ENCODE results near the gene CD79A. TPM values are rescaled to one million over a fixed set of nuclear protein-coding genes. Genes with fewer than 3 reads are reported as not detected.
"Not testable (repeated sequence)": the region's sequence is repeated elsewhere in the genome, so short reads cannot be mapped to it uniquely, and the experiment has no call there.

Gene CD79A
- total RNA-seq, 2 donors from 2014 or later: 3.3 to 7.0 TPM

- ATAC-seq: no peak
- H3K9me3 Mint-ChIP-seq: no peaks in the 10 kb centered on the region
- no peak for DNase-seq (ENCODE audit: low spot score in 2 of 2)
- H3K36me3 Mint-ChIP-seq: peaks cover 4 to 20% of the 10 kb centered on the region in 2 donors
- peak overlapping the region; percentile 61 to 82 for H3K27ac Mint-ChIP-seq
Measured at GRCh38 chr19:41906916-41907680, 30.0 kb downstream of the CD79A start.

GRCh38 chr19:41907994-41908615, 31.0 kb downstream of the CD79A start:
- ATAC-seq (no peak), DNase-seq (ENCODE audit: low spot score in 2 of 2) (no peak)
- peaks cover 4 to 19% of the 10 kb centered on the region in 2 donors for H3K36me3 Mint-ChIP-seq

DNA sequence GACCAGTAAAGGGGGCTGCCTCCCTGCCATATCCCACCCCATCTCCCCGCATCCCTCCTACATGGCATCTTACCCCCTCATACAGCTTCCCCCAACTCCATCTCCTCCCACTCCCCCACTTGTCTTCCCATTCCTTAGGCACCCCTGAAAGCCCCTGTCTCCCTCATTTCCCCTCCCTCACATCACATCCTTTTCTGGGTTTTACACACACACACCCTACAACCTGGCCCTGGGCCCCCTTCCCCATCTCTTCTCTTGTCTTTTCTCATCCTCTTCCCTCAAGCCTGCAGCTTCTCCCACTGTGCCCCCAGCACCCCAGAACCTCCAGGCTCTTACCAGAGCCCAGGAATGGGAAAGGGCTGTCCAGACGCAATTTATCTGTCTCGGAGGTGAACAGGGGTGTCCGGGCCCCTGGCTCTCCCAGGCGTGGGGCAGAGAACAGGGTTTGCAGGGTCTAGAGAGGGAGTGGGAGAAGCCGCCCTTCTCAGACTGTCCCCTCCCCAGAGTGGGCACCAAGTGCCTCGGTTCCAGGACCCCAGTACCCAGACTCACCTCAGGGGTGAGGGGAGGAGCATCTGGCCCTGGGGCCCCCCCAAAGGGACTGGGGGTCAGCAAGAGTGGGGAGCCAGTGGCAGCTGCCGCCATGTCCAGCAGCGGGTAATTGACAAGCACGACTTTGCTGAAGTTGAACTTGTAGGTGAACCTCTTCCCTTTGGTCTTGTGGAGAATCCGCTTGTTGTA, 31.8 kb downstream of the CD79A start:
- ATAC-seq (no peak), DNase-seq (ENCODE audit: low spot score in 2 of 2) (no peak)
- Mint-ChIP-seq H3K27ac (peak overlapping the region in 1 of 2 donors; percentile 79), H3K36me3 (peaks cover 4 to 14% of the 10 kb centered on the region in 2 donors), H3K9me3 (no peaks in the 10 kb centered on the region)

More at GRCh38 chr19:41907994-41908615, 31.0 kb downstream of the CD79A start:
- Mint-ChIP-seq H3K27ac (no peak overlapping the region), H3K9me3 (no peaks in the 10 kb centered on the region)

GRCh38 chr19:41909706-41910105, 32.6 kb downstream of the CD79A start:
- DNase-seq (ENCODE audit: low spot score in 2 of 2): no peak
- ATAC-seq: no peak
- Mint-ChIP-seq H3K36me3 (peaks cover 4 to 7% of the 10 kb centered on the region in 2 donors), H3K27ac (no peak overlapping the region), H3K9me3 (no peaks in the 10 kb centered on the region)

GRCh38 chr19:41910240-41910991, 33.3 kb downstream of the CD79A start:
- no peak for DNase-seq (ENCODE audit: low spot score in 2 of 2)
- H3K9me3 Mint-ChIP-seq: no peaks in the 10 kb centered on the region
- H3K36me3 Mint-ChIP-seq: peaks cover 4 to 5% of the 10 kb centered on the region in 2 donors
- peak overlapping the region; percentile 1 to 7 for H3K27ac Mint-ChIP-seq
- ATAC-seq: peak; percentile 3 to 5

DNA sequence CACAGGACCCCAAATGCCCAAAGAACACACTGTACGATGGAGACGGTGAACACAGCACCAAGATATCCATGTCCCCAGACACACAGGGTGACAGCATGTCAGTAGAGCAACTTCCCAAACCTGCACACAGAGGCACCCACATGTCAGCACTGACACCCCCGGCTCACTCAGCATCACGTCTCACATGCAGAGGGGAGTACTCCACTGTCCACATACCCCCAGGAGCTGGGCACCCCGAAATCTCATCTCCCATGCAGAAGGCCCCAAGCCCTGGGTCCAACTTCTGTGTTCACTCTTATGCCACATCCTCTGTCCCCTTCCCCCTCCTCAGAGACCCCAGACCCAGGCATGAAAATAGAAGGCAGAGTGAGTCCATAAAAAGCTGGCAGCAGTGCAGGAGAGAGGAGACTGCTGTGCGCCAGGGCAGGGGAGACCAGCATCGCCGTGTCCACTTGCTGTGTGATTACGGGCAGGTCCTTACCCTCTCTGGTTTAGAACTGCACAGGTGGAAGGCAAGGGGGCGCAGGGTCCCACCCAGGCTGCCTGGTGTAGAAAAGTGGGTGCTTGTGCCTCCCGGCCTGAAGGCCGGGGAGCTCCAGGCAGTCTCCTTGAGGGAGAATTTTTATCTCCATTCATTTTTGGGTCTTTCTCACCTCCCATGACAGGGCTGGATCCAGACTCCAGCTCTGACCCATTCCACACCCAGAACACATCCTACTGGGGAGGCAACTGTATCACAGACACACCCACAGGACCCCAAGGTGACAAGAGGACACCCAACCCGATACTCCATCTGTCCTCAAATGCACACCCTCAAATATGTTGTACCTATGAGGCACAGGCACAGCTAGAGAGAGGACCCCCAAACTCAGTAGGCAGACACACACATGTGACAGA, 34.2 kb downstream of the CD79A start:
- Mint-ChIP-seq H3K36me3 (peaks cover 0 to under 1% of the 10 kb centered on the region in 2 donors), H3K27ac (peak overlapping the region; percentile 1 to 24), H3K9me3 (no peaks in the 10 kb centered on the region)
- ATAC-seq (peak; percentile 7 to 14), DNase-seq (ENCODE audit: low spot score in 2 of 2) (no peak)

DNA sequence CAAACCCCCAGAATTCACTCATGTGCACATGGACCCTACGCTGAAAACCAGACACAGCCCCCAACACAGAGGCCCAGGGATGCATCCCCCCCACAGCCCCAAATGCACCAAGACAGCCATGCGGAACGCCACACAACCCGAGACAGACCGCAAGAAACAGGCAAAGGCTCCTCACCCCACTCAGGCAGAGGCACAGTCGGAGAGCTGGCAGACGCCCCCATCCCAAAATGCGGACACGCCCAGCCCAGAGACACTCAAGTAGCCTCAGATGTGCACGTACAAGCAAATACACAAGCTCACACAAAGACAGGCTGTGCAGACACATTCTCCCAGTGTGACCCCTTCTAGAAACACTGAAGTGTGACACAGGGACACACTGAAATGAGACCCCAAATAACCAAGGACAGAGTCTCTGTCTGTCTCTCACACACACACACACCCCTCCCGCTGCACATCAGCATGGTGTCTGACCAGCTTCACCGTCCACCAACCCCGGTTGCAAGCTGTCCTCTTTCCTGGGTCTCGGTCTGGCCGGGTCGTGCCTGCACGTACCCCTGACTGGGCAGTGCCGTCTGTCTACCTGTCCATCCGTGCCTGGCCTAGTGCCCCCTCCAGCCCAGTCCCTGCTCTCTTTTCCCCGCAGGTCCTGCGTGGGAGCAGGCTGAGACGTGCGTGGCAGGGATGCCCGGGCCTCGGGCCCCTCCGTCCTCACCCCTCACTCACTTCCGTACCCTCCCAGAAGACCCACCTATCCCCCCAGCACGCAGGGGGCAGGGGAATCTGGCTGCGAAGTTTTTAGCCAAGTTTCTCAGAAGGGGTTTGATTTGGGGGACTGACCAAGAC, 35.0 kb downstream of the CD79A start:
- H3K27ac Mint-ChIP-seq: peak overlapping the region in 1 of 2 donors; percentile 61
- H3K36me3 Mint-ChIP-seq: no peaks in the 10 kb centered on the region
- no peaks in the 10 kb centered on the region for H3K9me3 Mint-ChIP-seq
- DNase-seq (ENCODE audit: low spot score in 2 of 2) (no peak), ATAC-seq (peak in 1 of 2 donors; percentile 4)

DNA sequence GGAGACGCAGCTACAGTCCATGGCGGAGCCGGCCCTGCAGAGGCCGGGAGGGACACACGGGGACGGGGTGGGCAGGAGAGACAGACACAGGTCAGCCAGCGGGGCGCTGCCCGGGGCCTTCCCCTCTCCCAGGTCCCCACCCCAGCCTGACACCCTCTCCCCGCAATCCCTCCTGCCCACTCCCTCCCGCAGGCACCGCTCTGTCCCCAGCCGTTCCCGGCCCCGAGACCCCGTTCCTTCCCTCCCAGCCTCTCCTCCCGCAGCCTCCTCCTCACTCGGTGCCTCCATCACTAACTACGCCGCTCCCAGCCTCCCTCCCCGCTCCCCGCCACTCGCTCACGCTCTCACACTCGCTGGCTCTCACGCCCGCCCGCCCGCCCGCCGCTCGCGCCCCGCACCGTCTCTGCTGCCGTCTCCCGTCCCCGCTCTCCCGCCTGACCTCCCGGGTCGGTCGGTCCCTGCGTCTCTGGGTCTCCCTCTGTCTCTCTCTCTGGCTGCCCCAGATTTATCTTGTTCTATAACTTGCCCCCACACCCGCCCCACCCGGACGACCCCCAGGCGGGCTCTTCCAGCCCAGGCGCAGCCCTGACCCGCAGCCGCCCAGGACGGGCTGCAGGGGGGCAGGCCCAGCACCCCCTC, 35.9 kb downstream of the CD79A start:
- DNase-seq (ENCODE audit: low spot score in 2 of 2): no peak
- H3K9me3 Mint-ChIP-seq: no peaks in the 10 kb centered on the region
- ATAC-seq: peak; percentile 19 to 25
- no peaks in the 10 kb centered on the region for H3K36me3 Mint-ChIP-seq
- no peak overlapping the region for H3K27ac Mint-ChIP-seq

DNA sequence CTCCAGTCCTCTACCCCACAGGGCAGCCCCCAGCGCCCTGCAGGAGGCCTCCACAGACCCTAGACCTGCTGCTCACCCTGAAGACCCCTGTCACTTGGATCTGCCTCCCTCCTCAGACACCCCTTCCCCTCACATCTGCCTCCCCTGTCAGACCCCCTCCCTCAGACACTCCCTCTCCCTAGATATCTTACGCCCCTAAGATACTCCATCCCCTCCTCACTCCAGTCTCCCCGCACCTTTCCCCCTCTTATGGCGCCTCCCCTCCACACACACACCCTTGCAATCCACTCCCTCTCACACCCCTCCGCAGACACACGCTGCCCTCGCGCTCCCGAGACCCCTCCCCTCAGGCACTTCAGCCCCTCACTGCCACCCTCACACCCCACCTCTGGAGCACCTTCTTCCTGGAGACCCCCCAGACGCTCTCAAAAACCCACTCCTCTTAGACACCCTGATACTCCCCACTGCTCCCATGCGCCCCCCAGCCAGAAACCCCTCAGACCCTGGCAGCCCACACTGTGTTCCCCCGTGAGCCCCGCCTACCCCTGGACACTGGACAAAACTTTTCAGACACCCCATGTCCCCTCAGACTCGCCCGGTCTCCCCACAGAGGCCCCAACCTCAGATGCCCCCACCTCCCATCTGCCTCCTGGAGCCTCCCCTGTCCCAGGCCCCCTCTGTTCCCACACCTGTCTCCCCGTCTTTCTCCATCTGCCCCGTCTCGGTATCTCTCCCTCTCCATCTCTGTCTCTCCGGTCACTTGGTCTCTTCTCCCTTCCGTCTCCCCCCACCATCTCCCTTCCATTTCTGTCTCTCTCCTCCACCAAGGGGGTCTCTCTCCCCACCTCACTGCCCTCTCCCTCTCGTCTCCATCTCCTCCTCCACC, 36.7 kb downstream of the CD79A start:
- Mint-ChIP-seq H3K9me3 (no peaks in the 10 kb centered on the region), H3K36me3 (no peaks in the 10 kb centered on the region), H3K27ac (peak overlapping the region in 1 of 2 donors; percentile 1)
- DNase-seq (ENCODE audit: low spot score in 2 of 2) (no peak), ATAC-seq (peak; percentile 4 to 38)

DNA sequence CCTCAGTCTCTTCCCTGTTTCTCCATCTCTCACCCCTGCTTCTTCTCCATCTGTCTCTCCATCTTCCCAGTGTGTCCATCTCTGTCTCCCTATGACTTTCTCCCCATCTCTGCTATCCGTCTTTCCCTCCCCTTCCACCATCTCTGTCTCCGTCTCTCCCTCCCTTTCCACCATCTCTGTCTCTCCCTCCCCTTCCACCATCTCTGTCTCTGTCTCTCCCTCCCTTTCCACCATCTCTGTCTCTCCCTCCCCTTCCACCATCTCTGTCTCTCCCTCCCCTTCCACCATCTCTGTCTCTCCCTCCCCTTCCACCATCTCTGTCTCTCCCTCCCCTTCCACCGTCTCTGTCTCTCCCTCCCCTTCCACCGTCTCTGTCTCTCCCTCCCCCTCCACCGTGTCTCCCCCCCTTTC, 37.4 kb downstream of the CD79A start:
- ATAC-seq; DNase-seq (ENCODE audit: low spot score in 2 of 2); H3K27ac Mint-ChIP-seq; H3K9me3 Mint-ChIP-seq; H3K36me3 Mint-ChIP-seq: not testable (repeated sequence)

DNA sequence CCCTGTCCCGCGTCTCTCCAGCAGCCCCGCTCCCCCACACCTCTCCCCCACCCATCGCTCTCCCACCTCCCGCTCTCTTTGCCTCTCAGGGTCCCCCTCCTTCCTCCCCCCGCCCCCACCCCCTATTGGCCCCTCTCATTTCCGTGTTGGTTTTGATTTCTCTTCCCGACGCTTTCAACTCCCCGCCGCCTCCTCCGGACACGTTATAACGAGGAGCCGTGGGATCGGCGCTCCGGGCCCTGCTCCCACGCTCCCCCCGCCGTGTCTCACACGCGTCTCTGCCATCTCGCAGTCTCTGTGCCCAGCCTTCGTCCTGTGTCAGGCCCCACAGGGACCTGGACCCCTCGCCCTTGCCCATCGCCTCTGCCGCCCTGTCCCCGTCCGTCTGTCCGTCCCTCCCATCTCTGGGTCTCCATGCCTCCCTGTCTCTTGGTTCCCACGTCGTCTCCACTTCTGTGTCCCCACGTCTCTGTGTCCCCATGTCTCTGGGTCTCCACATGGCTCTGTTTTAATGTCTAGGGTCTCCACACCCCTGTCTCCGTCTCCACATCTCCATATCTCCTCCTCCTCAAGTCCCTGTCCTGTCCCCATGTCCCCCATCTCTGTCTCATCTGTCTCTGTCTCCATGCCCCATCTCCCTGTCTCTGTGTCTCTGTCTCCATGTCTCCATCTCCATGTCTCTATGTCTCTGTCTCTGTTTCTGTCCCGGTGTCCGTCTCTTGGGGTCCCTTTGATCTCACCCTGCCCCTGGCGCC, 38.1 kb downstream of the CD79A start:
- Mint-ChIP-seq H3K36me3 (no peaks in the 10 kb centered on the region), H3K9me3 (no peaks in the 10 kb centered on the region), H3K27ac (no peak overlapping the region)
- no peak for DNase-seq (ENCODE audit: low spot score in 2 of 2)
- ATAC-seq: no peak

DNA sequence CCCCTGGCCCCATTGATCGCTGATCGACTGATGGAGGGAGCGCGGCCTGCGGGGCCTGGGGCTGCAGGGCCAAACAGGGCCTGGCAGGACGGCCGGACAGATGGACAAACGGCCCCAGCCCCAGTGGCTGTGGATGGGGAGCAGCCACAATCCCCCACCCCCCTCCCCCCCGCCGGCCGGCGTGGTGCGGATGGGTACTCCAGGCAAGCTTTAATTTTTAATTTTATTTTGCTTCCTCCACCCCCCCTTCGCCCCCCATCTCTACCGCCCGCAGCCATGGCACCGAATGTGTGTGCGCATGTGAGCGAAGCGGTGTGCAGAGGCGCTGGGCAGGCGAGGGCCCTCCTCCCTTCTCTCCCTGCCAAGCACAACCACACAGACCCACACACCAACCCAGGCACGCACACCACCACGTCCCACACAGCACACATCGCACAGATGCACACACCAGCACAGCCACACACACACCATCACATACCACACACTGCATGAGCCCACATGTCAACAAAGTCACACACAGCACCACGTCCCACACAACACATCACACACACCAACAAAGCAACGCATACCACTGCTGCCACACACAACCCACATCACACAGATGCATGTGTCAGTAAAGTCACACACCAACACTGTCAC, 38.8 kb downstream of the CD79A start:
- Mint-ChIP-seq H3K36me3 (no peaks in the 10 kb centered on the region), H3K27ac (no peak overlapping the region), H3K9me3 (no peaks in the 10 kb centered on the region)
- ATAC-seq (peak in 1 of 2 donors; percentile 13), DNase-seq (ENCODE audit: low spot score in 2 of 2) (no peak)

GRCh38 chr19:41917676-41918075, 40.6 kb downstream of the CD79A start:
- ATAC-seq (no peak), DNase-seq (ENCODE audit: low spot score in 2 of 2) (no peak)
- Mint-ChIP-seq H3K27ac (no peak overlapping the region), H3K9me3 (no peaks in the 10 kb centered on the region), H3K36me3 (no peaks in the 10 kb centered on the region)

All from activated naive CD4-positive, alpha-beta T cell treated with anti-CD3 and anti-CD28 coated beads, Interleukin-2, amount 50 U/mL, for 72 hours (primary cell).